Heart left ventricle (tissue), 16 donors: Measurements from ENCODE around the gene MAML2. TPM values are rescaled to one million over a fixed set of nuclear protein-coding genes. Genes with fewer than 3 reads are reported as not detected.

Source experiments
- ATAC-seq, 4 donors: fragments of 200-7000 bp; cut with Tn5 transposase; one replicate each; pipeline ENCODE4 v1.9.1; 2020 to 2022; ENCODE audit warnings: moderate library complexity in 4 of 4, mild to moderate bottlenecking in 3 of 4, moderate number of reproducible peaks in 1 of 4
- DNase-seq, 5 donors: peaks; one replicate each; pipeline ENCODE4 v3.0.0-alpha.2; 2020
- H3K27ac ChIP-seq, 12 donors: fragments of 200-600 bp; sonication (generic) in 4 of 12; one replicate each; pipeline versions ENCODE4 v1.5.0 to v1.8.0; 2016 to 2022; ENCODE audit warnings: mild to moderate bottlenecking in 2 of 12
- H3K27me3 ChIP-seq, 9 donors: fragments of 200-600 bp; sonication (generic) in 2 of 9; one replicate each; pipeline versions ENCODE4 v1.5.1 to v1.8.0; 2016 to 2022; ENCODE audit warnings: mild to moderate bottlenecking in 3 of 9
- H3K36me3 ChIP-seq, 9 donors: fragments of 200-600 bp; sonication (generic) in 2 of 9; one replicate each; pipeline versions ENCODE4 v1.5.0 to v1.8.0; 2018 to 2022; ENCODE audit warnings: mild to moderate bottlenecking in 2 of 9
- H3K4me1 ChIP-seq, 12 donors: fragments of 200-600 bp; sonication (generic) in 4 of 12; one replicate each; pipeline versions ENCODE4 v1.5.0 to v1.8.0; 2016 to 2022; ENCODE audit warnings: mild to moderate bottlenecking in 3 of 12
- H3K4me3 ChIP-seq, 12 donors: fragments of 200-600 bp; sonication (generic) in 4 of 12; one replicate each; pipeline versions ENCODE4 v1.5.0 to v1.8.0; 2017 to 2022; ENCODE audit warnings: mild to moderate bottlenecking in 9 of 12, moderate library complexity in 4 of 12
- H3K9me3 ChIP-seq, 12 donors: fragments of 200-600 bp; sonication (generic) in 4 of 12; one replicate each; pipeline versions ENCODE4 v1.5.0 to v1.8.0; 2016 to 2022; ENCODE audit warnings: mild to moderate bottlenecking in 1 of 12
- POLR2A ChIP-seq, 2 donors: fragments of 450-650 bp; IDR thresholded peaks; one replicate each; pipeline ENCODE4 v1.6.1; 2017; ENCODE audit warnings: antibody characterized with exemption in 2 of 2, mild to moderate bottlenecking in 2 of 2, moderate library complexity in 2 of 2
- WGBS, 4 donors: extraction: QIAGEN DNeasy Blood & Tissue Kit in 2 of 4; methylation state at CpG; one replicate each; pipeline versions ENCODE4 v1.1.5 to v1.1.7; 2013 to 2018; 5-methylcytosine and 5-hydroxymethylcytosine counted together
- intact Hi-C, 10 donors: fragments of 100-400 bp; cut with DNase I; formaldehyde crosslinking; loops; one replicate each; pipeline versions ENCODE4 v1.11.1 to v1.14.2; 2022
- polyA plus RNA-seq, 2 donors: library from polyadenylated mRNA; stranded (reverse); fragments of 200-250 nt; gene quantifications; one replicate each; pipeline ENCODE4 v1.2.3, GENCODE V29; 2013
- total RNA-seq, 9 donors: library from RNA; depleted of rRNA in 2 of 9; stranded (reverse); fragments of >200 nt in 2 of 9; fragmentation: NEBNext Ultra II Directional in 3 of 9; extraction: Animal tissue kit (Norgen Biotek cat#: 25700) in 3 of 9; gene quantifications; one replicate each; pipeline versions ENCODE4 v1.1.0 to v1.2.4, GENCODE V29; 2016 to 2023
- TF ChIP-seq, protein P1 (sequence below), 12 donors: fragments of 200-600 bp; sonication (generic) in 4 of 12; IDR thresholded peaks; one replicate each; pipeline versions ENCODE4 v1.5.0 to v1.8.0; 2018 to 2022; ENCODE audit warnings: antibody characterized with exemption in 12 of 12, mild to moderate bottlenecking in 5 of 12
- donor health status: ischemic (EF 13 %, LVEDD 7.1; RV severe dilation, severe dysfunction).
- donor health status: healthy with polysubstance abuse.
- donor health status: DM: no; HTN: yes; CAD: no.
- donor health status: DM: no; HTN: no; CAD: no.
- donor health status: ischemic (EF 25% LVEDD 6.9; RV normal size, moderate dysfunction).
- donor health status: ischemic (EF 25% LVEDD 5.7; RV mildly dilated, moderate dysfunction).
- donor health status: healthy.
- donor health status: DM: yes; HTN: yes; CAD: no.
- donor health status: ischemic (EF 35%, LVEDD 5.7; RV mildly dilated, moderate dysfunction).
- donor health status: nonischemic (EF 11% LVEDD 7.7; RV severe dilation, severe dysfunction).
- donor health status: DM: yes; HTN: yes; CAD: no.
- donor health status: PGD.
- donor health status: ischemic (EF 29% LVEDD 5.4; RV normal size, mild dysfunction).
- donor health status: nonischemic (EF 23%, LVEDD 6.1; RV moderate dilation, normal function).

Gene MAML2
- total and polyA plus RNA-seq, 11 donors, result 1.3 to 10.8 (median 4.8) TPM

DNA sequence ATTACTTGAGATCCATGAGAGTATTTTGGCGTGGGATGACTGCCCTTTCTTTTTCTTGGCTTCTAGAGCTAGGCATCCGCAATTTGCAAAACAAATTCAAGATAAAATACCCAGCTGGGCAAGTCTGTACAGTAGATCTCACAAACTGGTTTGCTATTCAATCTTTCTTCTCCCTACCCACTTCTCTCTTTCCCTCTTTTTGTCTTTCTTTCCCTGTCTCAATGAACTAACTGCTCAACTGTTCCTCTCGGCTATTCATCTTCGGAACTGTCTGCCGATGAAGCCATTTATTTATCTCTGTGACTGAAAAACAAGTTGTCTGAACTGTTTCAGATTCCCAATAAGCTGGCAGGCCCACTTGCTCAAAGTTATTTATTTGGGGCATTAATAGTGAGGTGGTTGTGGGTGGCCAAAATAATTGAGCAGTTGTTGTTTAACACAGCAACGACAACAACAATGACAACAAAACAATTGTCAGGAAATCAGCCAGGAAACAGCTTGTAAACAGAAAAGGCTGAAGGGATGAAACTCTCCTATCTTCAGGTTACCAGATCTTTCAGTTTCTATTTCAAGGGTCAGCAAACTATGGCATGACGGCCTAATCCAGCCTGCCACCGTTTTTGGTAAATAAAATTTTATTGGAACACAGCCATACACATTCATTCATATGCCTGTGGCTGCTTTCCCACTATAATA is 343.1 kb downstream of the MAML2 start:
- intact Hi-C loops, result no loop called here
- H3K36me3 ChIP-seq, result no peaks in the 10 kb centered on the region
- DNase-seq, result no peak
- H3K4me1 ChIP-seq, result peaks cover 0 to 31% (median 13%) of the 10 kb centered on the region in 12 donors
- H3K9me3 ChIP-seq, result no peaks in the 10 kb centered on the region
- ATAC-seq, result peak in 1 of 4 donors; percentile 23
- no peaks in the 10 kb centered on the region for H3K27me3 ChIP-seq
- peak overlapping the region in 7 of 12 donors; percentile 8 to 31 (median 16) for H3K4me3 ChIP-seq
- WGBS, 4 donors, result 43 to 51% (median 48%) methylated on average over 8 of the region's 8 CpGs
- peak overlapping the region; percentile 10 to 78 (median 54) for H3K27ac ChIP-seq
- no peak for TF ChIP-seq POLR2A (IDR thresholded peaks at IDR 0.05)
- TF ChIP-seq, protein P1, sequence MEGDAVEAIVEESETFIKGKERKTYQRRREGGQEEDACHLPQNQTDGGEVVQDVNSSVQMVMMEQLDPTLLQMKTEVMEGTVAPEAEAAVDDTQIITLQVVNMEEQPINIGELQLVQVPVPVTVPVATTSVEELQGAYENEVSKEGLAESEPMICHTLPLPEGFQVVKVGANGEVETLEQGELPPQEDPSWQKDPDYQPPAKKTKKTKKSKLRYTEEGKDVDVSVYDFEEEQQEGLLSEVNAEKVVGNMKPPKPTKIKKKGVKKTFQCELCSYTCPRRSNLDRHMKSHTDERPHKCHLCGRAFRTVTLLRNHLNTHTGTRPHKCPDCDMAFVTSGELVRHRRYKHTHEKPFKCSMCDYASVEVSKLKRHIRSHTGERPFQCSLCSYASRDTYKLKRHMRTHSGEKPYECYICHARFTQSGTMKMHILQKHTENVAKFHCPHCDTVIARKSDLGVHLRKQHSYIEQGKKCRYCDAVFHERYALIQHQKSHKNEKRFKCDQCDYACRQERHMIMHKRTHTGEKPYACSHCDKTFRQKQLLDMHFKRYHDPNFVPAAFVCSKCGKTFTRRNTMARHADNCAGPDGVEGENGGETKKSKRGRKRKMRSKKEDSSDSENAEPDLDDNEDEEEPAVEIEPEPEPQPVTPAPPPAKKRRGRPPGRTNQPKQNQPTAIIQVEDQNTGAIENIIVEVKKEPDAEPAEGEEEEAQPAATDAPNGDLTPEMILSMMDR (IDR thresholded peaks at IDR 0.05), result no peak

DNA sequence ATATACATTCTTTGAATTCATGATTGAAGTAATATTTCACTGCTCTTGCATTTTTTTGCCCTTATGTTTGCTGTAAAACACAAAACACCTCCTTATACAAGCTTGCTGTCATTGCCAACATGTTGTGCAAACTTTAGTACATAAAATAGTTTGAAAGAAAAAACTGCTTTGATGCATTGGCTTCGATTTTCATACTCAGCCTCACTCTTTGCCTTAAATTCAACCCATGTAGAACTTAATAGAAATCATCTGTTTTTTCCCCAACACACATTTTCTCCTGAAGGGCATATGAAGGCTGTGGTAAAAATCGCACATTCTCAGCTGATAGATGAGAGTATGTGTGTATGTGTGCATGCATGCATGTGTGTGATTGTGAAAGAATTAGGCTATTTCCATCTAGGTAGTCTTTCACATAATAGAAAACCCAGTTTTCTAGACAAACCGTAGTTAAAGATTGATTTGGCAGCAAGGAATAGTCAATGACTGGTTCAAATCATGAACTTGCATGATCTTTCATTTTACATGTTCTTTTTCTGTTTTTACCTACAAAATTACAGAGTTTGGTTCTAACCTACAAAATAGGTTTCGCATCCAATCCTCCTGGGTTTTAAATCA is 346.3 kb downstream of the MAML2 start:
- H3K4me3 ChIP-seq, result no peak overlapping the region
- H3K27me3 ChIP-seq, result no peaks in the 10 kb centered on the region
- DNase-seq (no peak), ATAC-seq (no peak)
- intact Hi-C loops, result no loop called here
- 90 to 97% (median 94%) methylated on average over 4 of the region's 4 CpGs for WGBS, 4 donors
- no peak for TF ChIP-seq POLR2A (IDR thresholded peaks at IDR 0.05)
- TF ChIP-seq, protein P1 (IDR thresholded peaks at IDR 0.05), result no peak
- H3K9me3 ChIP-seq, result no peaks in the 10 kb centered on the region
- H3K4me1 ChIP-seq, result peaks cover 0 to 31% (median 13%) of the 10 kb centered on the region in 12 donors
- H3K36me3 ChIP-seq, result no peaks in the 10 kb centered on the region
- no peak overlapping the region for H3K27ac ChIP-seq

DNA sequence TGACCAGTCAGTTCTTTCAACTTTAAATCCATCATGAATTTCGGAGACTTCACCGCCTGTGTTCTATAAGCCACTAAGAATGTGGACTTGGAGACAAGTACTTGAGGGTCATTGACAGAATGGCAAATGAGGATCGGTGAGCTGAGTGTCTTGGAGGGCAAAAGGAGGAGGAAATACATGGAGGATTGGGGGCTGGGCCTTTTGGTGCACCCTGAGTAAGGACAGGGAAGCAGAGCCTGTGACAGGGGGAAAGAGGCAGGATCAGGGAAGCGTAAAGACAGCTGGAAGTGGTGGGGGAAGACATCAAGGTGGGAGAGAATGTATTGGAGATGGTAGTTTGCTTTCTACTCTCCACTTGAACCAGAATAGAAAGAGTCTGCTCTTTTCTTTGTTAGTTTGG is 348.7 kb downstream of the MAML2 start:
- 72 to 89% (median 80%) methylated on average over 4 of the region's 4 CpGs for WGBS, 4 donors
- peaks cover 0 to 20% (median 0%) of the 10 kb centered on the region in 12 donors for H3K4me1 ChIP-seq
- H3K27ac ChIP-seq, result no peak overlapping the region
- ATAC-seq (no peak), DNase-seq (no peak)
- no peaks in the 10 kb centered on the region for H3K27me3 ChIP-seq
- H3K9me3 ChIP-seq, result no peaks in the 10 kb centered on the region
- no peak for TF ChIP-seq POLR2A (IDR thresholded peaks at IDR 0.05)
- TF ChIP-seq, protein P1 (IDR thresholded peaks at IDR 0.05), result no peak
- no peak overlapping the region for H3K4me3 ChIP-seq
- peaks cover 0 to 16% (median 0%) of the 10 kb centered on the region in 9 donors for H3K36me3 ChIP-seq
- intact Hi-C loops, result no loop called here

DNA sequence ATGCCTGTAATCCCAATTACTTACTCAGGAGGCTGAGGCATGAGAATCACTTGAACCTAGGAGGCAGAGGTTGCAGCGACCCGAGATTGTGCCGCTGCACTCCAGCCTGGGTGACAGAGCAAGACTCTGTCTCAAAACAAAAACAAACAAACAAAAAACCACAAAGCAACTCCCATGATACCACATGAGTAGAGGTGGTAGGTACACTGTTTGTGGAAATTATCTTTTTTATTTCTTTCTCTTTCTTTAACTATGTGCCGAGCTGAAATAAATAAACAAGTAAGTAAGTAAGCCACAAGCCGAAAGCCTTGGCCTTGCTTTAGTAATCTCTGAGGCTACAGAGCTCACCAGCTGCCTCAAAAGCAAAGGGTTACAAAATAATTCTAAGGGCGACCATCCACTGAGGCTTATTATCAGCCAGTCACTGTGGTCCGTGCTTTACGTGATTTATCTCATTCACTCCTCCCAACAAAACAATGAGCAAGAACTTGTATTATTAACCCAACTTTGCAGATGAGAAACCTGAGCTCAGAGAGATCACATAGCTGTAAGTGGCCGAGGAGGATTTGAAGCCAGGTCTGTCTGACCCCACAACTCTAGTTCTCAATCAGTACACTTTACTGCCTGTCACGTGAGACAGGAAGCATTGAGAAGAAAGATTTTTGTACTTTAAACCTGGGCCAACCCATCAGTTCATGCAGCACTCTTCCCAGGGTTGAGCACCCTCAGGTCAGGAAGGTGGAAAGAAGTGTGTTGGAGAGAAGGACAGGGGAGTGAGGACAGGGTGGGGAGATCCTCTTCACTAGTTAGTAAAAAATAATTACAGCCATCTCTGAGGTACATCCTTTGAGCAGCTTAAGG is 349.3 kb downstream of the MAML2 start:
- TF ChIP-seq, protein P1 (IDR thresholded peaks at IDR 0.05), result no peak
- no peak for TF ChIP-seq POLR2A (IDR thresholded peaks at IDR 0.05)
- intact Hi-C loops, result no loop called here
- no peak for DNase-seq

More for the DNA sequence above, 349.3 kb downstream of the MAML2 start:
- H3K36me3 ChIP-seq, result peaks cover 0 to 23% (median 0%) of the 10 kb centered on the region in 9 donors
- no peak overlapping the region for H3K27ac ChIP-seq
- peaks cover 0 to 18% (median 0%) of the 10 kb centered on the region in 12 donors for H3K4me1 ChIP-seq
- H3K9me3 ChIP-seq, result no peaks in the 10 kb centered on the region
- H3K27me3 ChIP-seq, result no peaks in the 10 kb centered on the region
- WGBS, 4 donors, result 83 to 90% (median 86%) methylated on average over 10 of the region's 10 CpGs
- no peak overlapping the region for H3K4me3 ChIP-seq
- no peak for ATAC-seq
